M059J (cell line): Measurements from ENCODE around the gene PI4K2B. TPM values are rescaled to one million over a fixed set of nuclear protein-coding genes. Genes with fewer than 3 reads are reported as not detected.
"Not testable (repeated sequence)": the region's sequence is repeated elsewhere in the genome, so short reads cannot be mapped to it uniquely, and the experiment has no call there.

Source experiments
- DNase-seq: peaks from one replicate; pipeline ENCODE4 v3.0.0-alpha.2; 2012; ENCODE audit warnings: low read depth
- total RNA-seq: library from RNA; depleted of rRNA; stranded (reverse); fragments of >200 nt; shearing (Covaris generic); gene quantifications from 2 replicates; pipeline ENCODE4 v1.2.3, GENCODE V29; 2014; rRNA removed

PI4K2B gene
- total RNA-seq, 1 experiment from 2014 or later, result 56.2 TPM

DNA sequence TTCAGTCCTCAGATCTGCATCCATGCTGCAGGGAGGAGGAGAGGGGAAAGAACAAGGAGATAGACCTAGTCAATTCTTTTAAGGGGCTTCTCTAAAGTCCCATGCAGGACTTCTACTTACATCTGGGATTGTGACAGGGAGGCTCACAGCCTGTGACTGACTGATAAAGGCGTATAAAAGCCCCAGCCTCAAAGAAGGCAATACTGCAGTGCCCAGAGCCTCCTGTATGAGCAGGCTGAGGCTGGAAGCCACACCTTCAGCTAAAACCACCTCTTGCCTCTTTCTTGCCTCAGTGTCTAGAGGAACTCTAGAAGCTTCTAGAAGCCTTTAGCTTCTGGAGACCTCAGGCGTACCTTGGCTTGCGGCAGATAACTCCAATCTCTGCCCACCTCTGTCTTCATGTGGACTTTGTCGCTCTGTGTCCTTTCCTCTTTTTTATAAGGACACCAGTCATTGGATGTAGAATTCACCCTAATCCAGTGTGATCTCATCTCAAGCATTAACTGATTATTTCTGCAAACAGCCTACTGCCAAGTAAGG lies 72.8 kb downstream of the PI4K2B start:
- DNase-seq, result no peak

DNA sequence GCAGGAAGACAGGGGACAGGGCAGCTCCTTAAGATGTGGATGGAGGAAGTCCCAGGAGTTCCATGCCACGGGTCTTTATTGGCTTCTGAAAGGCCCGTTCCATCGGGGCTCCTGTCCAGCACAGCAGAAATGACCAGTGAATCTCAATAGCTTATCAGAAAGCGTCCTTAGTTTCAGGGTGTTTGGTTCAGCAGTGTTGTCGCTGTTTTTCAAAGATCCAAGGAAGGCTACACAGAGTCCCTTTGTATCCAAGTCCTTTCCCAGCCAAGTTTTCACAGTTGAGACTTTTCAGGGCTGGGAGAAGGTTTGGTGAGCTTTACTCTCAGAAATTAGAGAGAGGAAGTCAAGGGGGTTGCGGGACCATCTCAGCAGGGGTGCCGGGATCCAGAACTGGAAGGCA lies 73.8 kb downstream of the PI4K2B start:
- DNase-seq, result no peak

DNA sequence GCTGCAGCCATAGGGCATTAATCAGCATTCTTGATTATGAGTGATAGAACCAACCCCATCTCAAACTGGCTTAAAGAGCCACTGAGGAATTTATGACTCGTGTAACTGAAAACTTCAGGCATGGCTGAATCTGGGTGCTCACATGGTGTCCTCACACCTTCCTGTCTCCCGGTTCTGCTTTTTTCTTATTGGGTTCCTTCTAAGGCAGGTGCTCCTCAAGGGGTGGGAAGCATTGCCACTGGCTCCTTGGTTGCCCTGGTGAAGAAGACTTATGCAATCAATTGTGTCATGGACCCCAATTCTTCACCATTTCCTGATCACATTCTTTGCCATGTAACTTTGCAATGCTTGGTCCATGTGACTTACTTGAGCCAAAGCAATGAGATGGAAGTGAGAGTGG lies 74.5 kb downstream of the PI4K2B start:
- DNase-seq, result peak; percentile 14

DNA sequence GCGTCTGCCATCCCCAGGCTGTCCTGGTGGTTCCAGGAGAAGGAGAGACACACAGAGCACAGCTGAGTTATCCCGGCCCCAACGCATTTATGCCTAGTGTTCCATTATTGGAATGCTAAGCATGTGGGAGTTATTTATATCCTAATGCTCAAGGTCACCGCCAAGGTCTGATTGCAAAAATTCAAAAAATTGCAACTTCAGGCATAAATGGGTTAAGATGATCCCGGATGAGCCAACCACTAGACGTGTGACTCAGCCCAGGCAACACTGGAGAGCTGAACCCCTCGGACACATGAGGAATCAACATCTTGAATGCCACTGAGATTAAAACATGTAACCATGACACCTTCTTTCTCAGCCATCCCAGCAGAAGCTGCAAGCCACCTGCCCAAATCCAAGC lies 74.9 kb downstream of the PI4K2B start:
- DNase-seq, result peak; percentile 49

DNA sequence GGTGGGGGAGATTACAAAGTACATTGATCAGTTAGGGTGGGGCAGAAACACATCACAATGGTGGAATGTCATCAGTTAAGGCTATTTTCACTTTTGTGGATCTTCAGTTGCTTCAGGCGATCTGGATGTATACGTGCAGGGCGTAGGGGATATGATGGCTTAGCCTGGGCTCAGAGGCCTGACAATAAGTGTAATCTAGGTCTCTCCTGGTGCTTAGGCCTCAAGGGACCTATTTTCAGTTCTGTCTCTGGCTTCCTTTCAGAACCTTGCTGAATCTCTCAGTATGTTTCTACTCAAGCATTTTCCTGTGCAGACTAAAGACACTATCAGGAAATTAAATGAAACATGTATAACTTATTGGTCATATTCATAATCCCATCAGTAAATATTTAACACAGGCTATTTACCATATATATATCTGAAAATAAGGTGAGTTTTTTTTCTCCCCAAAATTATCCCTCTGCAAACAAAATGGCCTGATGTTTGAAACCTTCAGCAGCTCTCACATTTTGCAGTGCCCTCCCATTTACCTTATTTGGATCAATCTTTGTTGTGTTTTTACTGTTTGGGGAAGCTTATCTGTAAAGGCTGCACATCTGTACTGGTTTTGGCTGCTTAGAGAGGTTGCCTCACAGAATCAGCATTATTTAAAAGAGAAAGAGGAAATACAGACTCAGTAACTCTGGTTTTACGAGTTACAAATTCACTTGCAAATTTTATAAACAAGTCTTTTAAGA lies 76.4 kb downstream of the PI4K2B start:
- DNase-seq, result no peak

DNA sequence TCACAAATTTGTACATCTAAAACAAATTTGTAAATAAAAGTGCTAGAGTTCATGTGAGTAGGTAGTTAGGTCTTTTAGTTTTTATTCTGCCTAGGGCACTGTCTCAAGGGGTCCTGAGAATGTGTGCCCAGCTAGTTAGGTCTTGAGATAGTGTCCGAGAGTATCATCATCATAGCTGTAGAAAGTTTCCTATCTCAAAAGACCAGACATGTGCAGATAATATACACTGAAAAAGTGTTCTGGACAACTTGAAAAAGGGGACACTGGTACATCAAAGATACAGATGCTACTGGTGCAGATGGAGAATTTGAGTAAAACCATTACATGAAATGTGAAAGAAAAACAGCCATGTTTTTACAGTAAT lies 77.0 kb downstream of the PI4K2B start:
- DNase-seq, result no peak

DNA sequence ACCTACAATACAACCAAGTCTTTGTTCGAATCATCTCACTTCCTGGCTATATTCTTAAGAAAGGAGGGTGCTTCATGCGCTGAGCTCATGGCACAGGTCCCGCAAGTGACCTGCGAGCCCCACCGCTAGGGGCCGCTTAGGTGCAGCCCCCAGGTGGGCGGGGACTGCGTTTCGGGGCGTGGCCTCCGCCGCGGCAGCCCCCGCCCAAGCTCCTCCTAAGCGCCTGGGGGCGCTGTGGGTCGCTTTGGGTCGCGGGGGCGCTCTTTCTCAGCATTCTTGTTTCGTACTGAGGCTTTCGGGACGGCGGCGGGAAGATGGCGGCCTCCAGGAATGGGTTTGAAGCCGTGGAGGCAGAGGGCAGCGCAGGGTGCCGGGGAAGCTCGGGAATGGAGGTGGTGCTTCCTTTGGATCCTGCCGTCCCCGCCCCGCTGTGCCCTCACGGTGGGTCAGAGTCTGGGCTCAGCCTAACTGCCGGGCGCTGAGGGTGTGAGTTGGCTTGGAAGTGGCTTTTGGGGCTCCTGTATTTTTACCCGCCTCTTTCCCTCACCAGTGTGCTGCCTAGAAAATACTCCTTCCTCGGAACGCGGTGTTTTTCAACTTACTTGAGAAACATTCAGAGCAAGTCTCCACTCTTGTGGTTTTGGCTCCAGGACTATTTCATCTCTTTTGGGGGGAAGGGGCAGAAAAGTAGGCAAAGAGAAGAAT lies 78.8 kb downstream of the PI4K2B start, which contains the start of gene ZCCHC4:
ZCCHC4 (plus strand) TSS at position 279 of the 705 bp plus-strand sequence; CDS start at position 315, 36 bp downstream.
- peak; percentile 78 for DNase-seq

DNA sequence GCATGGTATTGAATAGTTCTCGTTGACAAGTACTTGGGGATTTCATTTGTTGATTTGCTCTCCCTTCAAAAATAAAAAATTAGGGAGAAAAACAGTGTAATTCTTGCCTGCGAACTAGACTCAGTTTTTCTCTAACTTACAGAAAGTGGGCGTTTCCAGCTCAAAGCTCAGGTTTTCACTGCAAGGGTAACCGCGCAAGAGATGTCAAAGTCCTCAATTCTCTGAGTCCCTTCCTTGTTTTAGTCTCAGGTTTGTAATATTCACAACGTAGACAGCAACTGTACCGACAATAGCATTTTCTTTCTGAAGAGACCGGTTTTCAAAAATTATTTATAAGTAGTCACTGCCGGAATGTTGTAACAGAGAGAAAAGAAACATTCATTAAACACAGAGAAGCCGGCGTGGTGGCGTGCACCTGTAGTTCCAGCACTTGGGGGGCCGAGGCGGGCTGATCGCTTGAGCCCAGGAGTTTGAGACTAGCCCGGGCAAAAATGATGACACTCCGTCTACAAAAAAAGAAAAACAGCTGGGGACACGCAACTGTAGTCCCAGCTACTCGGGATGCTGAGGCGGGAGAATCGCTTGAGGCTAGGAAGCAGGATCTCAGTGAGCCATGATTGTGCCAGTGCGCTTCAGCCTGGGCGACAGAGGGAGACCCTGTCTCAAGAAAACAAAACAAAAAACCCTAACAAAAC lies 79.5 kb downstream of the PI4K2B start:
- DNase-seq, result peak; percentile 15

DNA sequence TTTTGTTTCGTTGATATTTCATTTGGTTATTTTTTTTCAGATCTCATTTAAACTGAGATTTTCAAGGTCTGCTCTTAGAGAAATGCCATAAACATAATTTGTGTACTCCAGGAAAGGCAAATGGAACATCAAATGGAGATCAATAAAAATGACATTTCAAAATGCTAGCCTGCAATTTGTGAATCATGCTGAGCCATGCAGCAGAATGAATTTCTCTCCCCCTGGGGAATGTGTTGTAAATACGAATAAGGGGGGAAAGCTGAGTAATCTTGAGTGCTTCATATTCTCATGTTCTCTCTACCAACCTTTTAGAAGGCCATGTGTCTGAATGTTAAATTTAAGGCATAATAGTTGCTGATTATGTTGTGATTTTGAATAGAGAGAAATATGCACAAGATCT lies 86.5 kb downstream of the PI4K2B start:
- DNase-seq, result peak; percentile 8

DNA sequence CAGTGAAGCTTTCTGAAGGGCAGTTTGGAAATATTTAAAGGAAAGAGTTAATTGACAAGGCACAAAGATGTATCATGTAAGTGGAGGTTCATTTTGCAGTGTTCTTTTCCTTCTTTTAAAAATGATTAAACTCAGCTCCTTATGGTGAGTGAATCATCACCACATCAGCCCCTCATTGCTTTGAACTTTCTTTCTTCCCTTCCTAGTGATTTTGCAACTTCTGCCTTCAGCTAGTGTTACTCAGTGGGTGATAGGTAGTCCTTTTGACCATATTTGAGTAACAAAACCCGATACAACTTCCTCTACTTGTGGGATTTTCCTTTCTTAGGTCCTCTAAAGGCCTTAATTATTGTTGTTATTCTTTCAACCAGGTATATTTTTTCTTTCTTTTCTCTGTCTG lies 86.9 kb downstream of the PI4K2B start:
- DNase-seq, result peak; percentile 66

DNA sequence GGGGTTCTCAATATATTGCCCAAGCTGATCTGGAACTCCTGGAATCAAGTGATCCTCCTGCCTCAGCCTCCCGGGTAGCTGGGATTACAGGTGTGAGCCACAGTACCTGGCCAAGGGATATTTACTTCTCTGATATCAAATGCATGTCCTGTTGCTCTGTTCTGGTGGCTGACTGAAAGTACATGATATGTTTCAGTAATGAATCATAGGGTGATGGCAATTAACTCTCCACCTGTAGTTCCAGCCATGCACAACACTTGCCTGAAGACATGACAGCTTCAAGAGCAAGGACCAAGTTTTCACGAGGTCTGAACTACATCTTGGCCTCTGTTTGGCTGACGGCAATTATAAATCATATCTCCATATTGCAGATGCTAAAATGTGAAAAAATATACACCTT lies 87.9 kb downstream of the PI4K2B start:
- DNase-seq, result no peak

DNA sequence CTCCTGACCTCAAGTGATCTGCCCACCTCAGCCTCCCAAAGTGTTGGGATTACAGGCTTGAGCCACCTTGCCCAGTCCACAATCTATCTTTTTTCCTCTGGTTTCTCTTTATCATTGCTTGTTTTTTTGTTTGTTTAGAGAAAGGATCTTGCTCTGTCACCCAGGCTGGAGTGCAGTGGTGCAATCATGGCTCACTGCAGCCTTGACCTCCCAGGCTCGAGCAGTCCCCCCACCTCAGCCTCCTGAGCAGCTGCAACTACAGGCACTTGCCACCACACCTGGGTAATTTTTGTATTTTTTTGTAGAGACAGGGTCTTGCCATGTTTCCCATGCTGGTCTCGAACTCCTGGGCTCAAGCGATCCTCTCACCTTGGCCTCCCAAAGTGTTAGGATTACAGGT lies 94.6 kb downstream of the PI4K2B start:
- DNase-seq, result not testable (repeated sequence)

Other genes with a start within 250 kb of the PI4K2B start
- gene LGI2, start 203.1 kb upstream of the PI4K2B start, total RNA-seq, result 0.07 TPM in 1 of 2 replicates, not detected in the other
- 3.6 and 7.0 TPM in 2 replicates for gene SEPSECS, start 73.6 kb upstream of the PI4K2B start, total RNA-seq
- gene ZCCHC4, start 78.7 kb downstream of the PI4K2B start, total RNA-seq, result 10.3 and 15.9 TPM in 2 replicates
- 9.3 and 19.8 TPM in 2 replicates for gene ANAPC4, start 143.2 kb downstream of the PI4K2B start, total RNA-seq